HG03432 (cell line): ENCODE data around the gene TRIM34.
"Not testable (repeated sequence)": the region's sequence is repeated elsewhere in the genome, so short reads cannot be mapped to it uniquely, and the experiment has no call there.

Experiments
- ATAC-seq: cut with Tn5 transposase; IDR thresholded peaks from one replicate; pipeline ENCODE4 v1.9.1; 2021; ENCODE audit warnings: mild to moderate bottlenecking, moderate library complexity; ENCODE audit not compliant: unreplicated experiment

Gene TRIM34

GRCh38 chr11:5624489-5625279, at the start of gene TRIM34:
TRIM34 (plus strand) TSS chr11:5625001; CDS start chr11:5632332, 7,331 bp downstream.
- peak; percentile 97 for ATAC-seq

GRCh38 chr11:5575152-5575551, 49.6 kb upstream of the TRIM34 start:
- ATAC-seq, result no peak

GRCh38 chr11:5577101-5577500, 47.7 kb upstream of the TRIM34 start:
- ATAC-seq, result no peak

- no peak for ATAC-seq
Observed at GRCh38 chr11:5580577-5580976, 44.2 kb upstream of the TRIM34 start, which contains the start of gene OR52B6. OR52B6 (plus strand) TSS chr11:5580877; CDS start chr11:5580877, 0 bp downstream.

GRCh38 chr11:5581014-5581413, 43.8 kb upstream of the TRIM34 start:
- ATAC-seq, result no peak

GRCh38 chr11:5584458-5584857, 40.3 kb upstream of the TRIM34 start:
- ATAC-seq, result not testable (repeated sequence)

GRCh38 chr11:5589906-5590305, 34.9 kb upstream of the TRIM34 start:
- ATAC-seq, result not testable (repeated sequence)

- no peak for ATAC-seq
Observed at GRCh38 chr11:5591613-5592012, 33.2 kb upstream of the TRIM34 start.

- no peak for ATAC-seq
Observed at GRCh38 chr11:5592615-5593014, 32.2 kb upstream of the TRIM34 start.

- ATAC-seq, result no peak
Observed at GRCh38 chr11:5593146-5593545, 31.7 kb upstream of the TRIM34 start.

- ATAC-seq, result peak; percentile 45
Observed at GRCh38 chr11:5596607-5597201, 28.1 kb upstream of the TRIM34 start, which contains the start of gene TRIM6. TRIM6 (plus strand) TSS chr11:5596637; CDS start chr11:5596898, 261 bp downstream.

GRCh38 chr11:5597953-5598352, 26.8 kb upstream of the TRIM34 start:
- no peak for ATAC-seq

- ATAC-seq, result peak; percentile 75
Observed at GRCh38 chr11:5600374-5600851, 24.4 kb upstream of the TRIM34 start.

GRCh38 chr11:5602791-5603190, 22.0 kb upstream of the TRIM34 start:
- not testable (repeated sequence) for ATAC-seq

GRCh38 chr11:5603326-5603725, 21.5 kb upstream of the TRIM34 start:
- no peak for ATAC-seq

- ATAC-seq, result no peak
Observed at GRCh38 chr11:5604896-5605295, 19.9 kb upstream of the TRIM34 start.

- no peak for ATAC-seq
Observed at GRCh38 chr11:5605849-5606248, 19.0 kb upstream of the TRIM34 start.

- no peak for ATAC-seq
Observed at GRCh38 chr11:5608808-5609207, 16.0 kb upstream of the TRIM34 start.

- no peak for ATAC-seq
Observed at GRCh38 chr11:5610446-5610845, 14.4 kb upstream of the TRIM34 start.

GRCh38 chr11:5611627-5612026, 13.2 kb upstream of the TRIM34 start:
- ATAC-seq, result no peak

GRCh38 chr11:5618807-5619206, 6.0 kb upstream of the TRIM34 start:
- ATAC-seq, result no peak
